ENCODE data around the gene ABCF1.

- TF ChIP-seq, protein P1, sequence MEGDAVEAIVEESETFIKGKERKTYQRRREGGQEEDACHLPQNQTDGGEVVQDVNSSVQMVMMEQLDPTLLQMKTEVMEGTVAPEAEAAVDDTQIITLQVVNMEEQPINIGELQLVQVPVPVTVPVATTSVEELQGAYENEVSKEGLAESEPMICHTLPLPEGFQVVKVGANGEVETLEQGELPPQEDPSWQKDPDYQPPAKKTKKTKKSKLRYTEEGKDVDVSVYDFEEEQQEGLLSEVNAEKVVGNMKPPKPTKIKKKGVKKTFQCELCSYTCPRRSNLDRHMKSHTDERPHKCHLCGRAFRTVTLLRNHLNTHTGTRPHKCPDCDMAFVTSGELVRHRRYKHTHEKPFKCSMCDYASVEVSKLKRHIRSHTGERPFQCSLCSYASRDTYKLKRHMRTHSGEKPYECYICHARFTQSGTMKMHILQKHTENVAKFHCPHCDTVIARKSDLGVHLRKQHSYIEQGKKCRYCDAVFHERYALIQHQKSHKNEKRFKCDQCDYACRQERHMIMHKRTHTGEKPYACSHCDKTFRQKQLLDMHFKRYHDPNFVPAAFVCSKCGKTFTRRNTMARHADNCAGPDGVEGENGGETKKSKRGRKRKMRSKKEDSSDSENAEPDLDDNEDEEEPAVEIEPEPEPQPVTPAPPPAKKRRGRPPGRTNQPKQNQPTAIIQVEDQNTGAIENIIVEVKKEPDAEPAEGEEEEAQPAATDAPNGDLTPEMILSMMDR (conservative IDR thresholded peaks at IDR 0.05): no peak
- TF ChIP-seq EZH2 (IDR thresholded peaks at IDR 0.05; ENCODE audit: low read depth): no peak
These were observed 29.3 kb downstream of the ABCF1 start for GRCh38 chr6:30600451-30600961.

Data from PC-9 (cell line).